HG03060 (cell line): ENCODE measurements around the gene LONRF3.
"Not testable (repeated sequence)": the region's sequence is repeated elsewhere in the genome, so short reads cannot be mapped to it uniquely, and the experiment has no call there.

Source experiments
- ATAC-seq: cut with Tn5 transposase; IDR thresholded peaks from one replicate; pipeline ENCODE4 v1.9.1; 2021; ENCODE audit warnings: low read depth, moderate number of reproducible peaks; ENCODE audit not compliant: unreplicated experiment

Gene LONRF3

GRCh38 chrX:119029656-119030055 is 55.2 kb downstream of the LONRF3 start:
- ATAC-seq: not testable (repeated sequence)

GRCh38 chrX:119030990-119031389 is 56.6 kb downstream of the LONRF3 start:
- ATAC-seq: no peak

GRCh38 chrX:119036107-119037029 is 62.0 kb downstream of the LONRF3 start:
- ATAC-seq: no peak

GRCh38 chrX:119040432-119040831 is 66.0 kb downstream of the LONRF3 start:
- no peak for ATAC-seq

GRCh38 chrX:119041175-119041574 is 66.8 kb downstream of the LONRF3 start:
- no peak for ATAC-seq

- ATAC-seq: no peak
These were observed 67.6 kb downstream of the LONRF3 start for GRCh38 chrX:119042040-119042439.

GRCh38 chrX:119042996-119043395 is 68.6 kb downstream of the LONRF3 start:
- no peak for ATAC-seq

GRCh38 chrX:119045884-119046283 is 71.5 kb downstream of the LONRF3 start:
- no peak for ATAC-seq

GRCh38 chrX:119055687-119056086 is 81.3 kb downstream of the LONRF3 start:
- ATAC-seq: no peak

GRCh38 chrX:119062750-119063374 is 88.4 kb downstream of the LONRF3 start:
- no peak for ATAC-seq

GRCh38 chrX:119063428-119063827 is 89.0 kb downstream of the LONRF3 start:
- no peak for ATAC-seq

- no peak for ATAC-seq
These were observed 92.8 kb downstream of the LONRF3 start for GRCh38 chrX:119067023-119067739.
